Vagina (tissue), 2 donors: ENCODE data around the gene GREB1.

Experiments used
- POLR2AphosphoS5 ChIP-seq, 2 donors: sonication (generic); formaldehyde crosslinking; IDR thresholded peaks; one replicate each; pipeline ENCODE4 v1.9.0; 2017; ENCODE audit warnings: antibody characterized with exemption in 2 of 2, mild to moderate bottlenecking in 2 of 2, low read depth in 1 of 2; ENCODE audit not compliant: insufficient read depth in 1 of 2
- TF ChIP-seq, protein P1 (sequence below), 3 experiments: fragments of 450-650 bp in 2 of 3; fragments of 200-600 bp in 1 of 3; sonication (generic) in 1 of 3; IDR thresholded peaks; one replicate each; pipeline ENCODE4 v1.5.1; 2017 to 2019; ENCODE audit warnings: antibody characterized with exemption in 3 of 3, mild to moderate bottlenecking in 2 of 3, moderate library complexity in 2 of 3

- TF ChIP-seq, protein P1, sequence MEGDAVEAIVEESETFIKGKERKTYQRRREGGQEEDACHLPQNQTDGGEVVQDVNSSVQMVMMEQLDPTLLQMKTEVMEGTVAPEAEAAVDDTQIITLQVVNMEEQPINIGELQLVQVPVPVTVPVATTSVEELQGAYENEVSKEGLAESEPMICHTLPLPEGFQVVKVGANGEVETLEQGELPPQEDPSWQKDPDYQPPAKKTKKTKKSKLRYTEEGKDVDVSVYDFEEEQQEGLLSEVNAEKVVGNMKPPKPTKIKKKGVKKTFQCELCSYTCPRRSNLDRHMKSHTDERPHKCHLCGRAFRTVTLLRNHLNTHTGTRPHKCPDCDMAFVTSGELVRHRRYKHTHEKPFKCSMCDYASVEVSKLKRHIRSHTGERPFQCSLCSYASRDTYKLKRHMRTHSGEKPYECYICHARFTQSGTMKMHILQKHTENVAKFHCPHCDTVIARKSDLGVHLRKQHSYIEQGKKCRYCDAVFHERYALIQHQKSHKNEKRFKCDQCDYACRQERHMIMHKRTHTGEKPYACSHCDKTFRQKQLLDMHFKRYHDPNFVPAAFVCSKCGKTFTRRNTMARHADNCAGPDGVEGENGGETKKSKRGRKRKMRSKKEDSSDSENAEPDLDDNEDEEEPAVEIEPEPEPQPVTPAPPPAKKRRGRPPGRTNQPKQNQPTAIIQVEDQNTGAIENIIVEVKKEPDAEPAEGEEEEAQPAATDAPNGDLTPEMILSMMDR (IDR thresholded peaks at IDR 0.05), result no peak
- no peak for TF ChIP-seq POLR2AphosphoS5 (IDR thresholded peaks at IDR 0.05; ENCODE audit: insufficient read depth in 1 of 2, low read depth in 1 of 2)
Observed at GRCh38 chr2:11567631-11568031, 33.8 kb downstream of the GREB1 start.
